Motor neuron (in vitro differentiated cells): ENCODE results near the gene STX1B. TPM values are rescaled to one million over a fixed set of nuclear protein-coding genes. Genes with fewer than 3 reads are reported as not detected.

Experiments used
- ATAC-seq, 8 experiments: fragments of 200-7000 bp; cut with Tn5 transposase; replicated peaks in 6 of 8; 2 replicates each; pipeline ENCODE4 v1.8.0; 2021; ENCODE audit warnings: mild to moderate bottlenecking in 8 of 8, moderate library complexity in 8 of 8
- H3K27ac ChIP-seq, 2 donors: fragments of 250-450 bp; sonication (Bioruptor Pico); 2 replicates each; pipeline ENCODE4 v1.9.0; 2021; ENCODE audit warnings: antibody characterized with exemption in 2 of 2, mild to moderate bottlenecking in 2 of 2, moderate library complexity in 1 of 2
- H3K4me1 ChIP-seq, 2 donors: fragments of 250-450 bp; sonication (Bioruptor Pico); replicated peaks in 1 of 2; 2 replicates each; pipeline ENCODE4 v1.6.1; 2021; ENCODE audit warnings: antibody characterized with exemption in 2 of 2, mild to moderate bottlenecking in 2 of 2, moderate library complexity in 1 of 2
- H3K4me3 ChIP-seq, 5 donors: fragments of 250-450 bp; sonication (Bioruptor Pico); 2 replicates each; pipeline ENCODE4 v1.9.0; 2021; ENCODE audit warnings: antibody characterized with exemption in 5 of 5, mild to moderate bottlenecking in 5 of 5, moderate library complexity in 4 of 5
- WGBS, 10 experiments: fragments of 450-650 bp; shearing (Covaris generic); methylation state at CpG; one replicate each; pipeline ENCODE4 v1.0.0; 2022; 5-methylcytosine and 5-hydroxymethylcytosine counted together
- in situ Hi-C, 9 experiments: fragments of 400-800 bp; cut with MboI; loops; one replicate each; pipeline ENCODE4 v1.15.0; 2021; ENCODE audit warnings: low sequenced_read_pairs in 9 of 9, low pct_unique_long_range_greater_than_20kb in 2 of 9; ENCODE audit not compliant: unreplicated experiment in 9 of 9
- total RNA-seq, 8 experiments: library from RNA; unstranded; fragments of 300-600 nt; gene quantifications; 2 replicates each; pipeline versions ENCODE4 v1.2.3 to v1.2.4, GENCODE V29; 2022

The STX1B gene
- total RNA-seq, 8 experiments from 2014 or later = 0.45 to 20.9 (median 10.0) TPM

DNA sequence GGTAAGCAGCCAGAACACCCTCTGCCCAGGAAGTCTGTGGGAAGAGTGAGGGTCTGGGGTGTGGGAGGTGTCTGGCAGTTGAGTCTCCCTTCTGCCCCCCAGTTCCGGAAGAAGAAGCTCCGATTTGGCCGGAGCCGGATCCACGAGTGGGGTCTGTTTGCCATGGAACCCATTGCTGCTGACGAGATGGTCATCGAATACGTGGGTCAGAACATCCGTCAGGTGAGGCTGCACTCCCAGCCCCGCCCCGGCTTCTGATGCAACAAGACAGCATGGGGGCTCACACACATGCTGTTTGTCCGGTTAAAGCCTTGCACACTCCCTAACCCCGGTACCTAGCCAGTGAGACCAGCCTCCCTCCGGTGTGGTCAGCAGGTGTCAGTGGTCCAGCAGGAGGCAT is 29.5 kb downstream of the STX1B start:
- 93 to 100% (median 97%) methylated on average over 2 to 10 of the region's 14 CpGs; no CpG with 5 or more reads in 4 of the 10 experiments for WGBS, 10 experiments
- H3K4me1 ChIP-seq = peaks cover 3 to 10% of the 10 kb centered on the region in 2 donors
- no peak overlapping the region for H3K27ac ChIP-seq
- in situ Hi-C loops = loop anchor here in 4 of 9 experiments (25.0 kb wide), 3 partner anchors 181 to 881 kb away; partner anchors contain the start of genes COX6A2 (in 2 of the 4), ZNF843 (in 2 of the 4), PRSS36 (in 1 of the 4) and ZNF267 (in 1 of the 4)
- no peak for ATAC-seq
- no peak overlapping the region for H3K4me3 ChIP-seq

DNA sequence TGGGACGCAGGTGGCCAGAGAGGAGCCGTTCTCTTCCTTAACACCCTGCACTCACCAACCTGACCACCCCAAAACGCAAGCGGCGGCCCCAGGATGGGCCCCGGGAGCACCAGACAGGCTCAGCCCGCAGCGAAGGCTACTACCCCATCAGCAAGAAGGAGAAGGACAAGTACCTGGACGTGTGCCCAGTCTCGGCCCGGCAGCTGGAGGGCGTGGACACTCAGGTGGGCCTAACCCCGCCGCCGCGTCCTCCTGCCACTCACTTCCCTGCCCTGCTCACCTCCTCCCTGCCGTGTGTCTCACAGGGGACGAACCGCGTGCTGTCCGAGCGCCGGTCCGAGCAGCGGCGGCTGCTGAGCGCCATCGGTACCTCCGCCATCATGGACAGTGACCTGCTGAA is 30.0 kb downstream of the STX1B start:
- H3K27ac ChIP-seq = no peak overlapping the region

GRCh38 chr16:30980023-30980371 is 30.4 kb downstream of the STX1B start:
- in situ Hi-C loops = loop anchor here in 4 of 9 experiments (25.0 kb wide), 3 partner anchors 182 to 882 kb away; partner anchors contain the start of genes COX6A2 (in 2 of the 4), ZNF843 (in 2 of the 4), PRSS36 (in 1 of the 4) and ZNF267 (in 1 of the 4)
- no peaks in the 10 kb centered on the region for H3K4me1 ChIP-seq
- H3K27ac ChIP-seq = no peak overlapping the region
- 100% methylated on average over 1 of the region's 15 CpGs; no CpG with 5 or more reads in 9 of the 10 experiments for WGBS, 10 experiments
- H3K4me3 ChIP-seq = no peak overlapping the region
- ATAC-seq = no peak

More for the DNA sequence above, 30.0 kb downstream of the STX1B start:
- Histone ChIP-seq H3K4me3 (no peak overlapping the region), H3K4me1 (peaks cover 3 to 4% of the 10 kb centered on the region in 2 donors)
- in situ Hi-C loops = loop anchor here in 4 of 9 experiments (25.0 kb wide), 3 partner anchors 182 to 882 kb away; partner anchors contain the start of genes COX6A2 (in 2 of the 4), ZNF843 (in 2 of the 4), PRSS36 (in 1 of the 4) and ZNF267 (in 1 of the 4)
- WGBS, 10 experiments = 93 to 100% methylated on average over 1 to 2 of the region's 29 CpGs; no CpG with 5 or more reads in 8 of the 10 experiments
- no peak for ATAC-seq

GRCh38 chr16:30979170-30980022 is 31.0 kb downstream of the STX1B start:
- in situ Hi-C loops = loop anchor here in 4 of 9 experiments (25.0 kb wide), 3 partner anchors 183 to 883 kb away; partner anchors contain the start of genes COX6A2 (in 2 of the 4), ZNF843 (in 2 of the 4), PRSS36 (in 1 of the 4) and ZNF267 (in 1 of the 4)
- no peak overlapping the region for H3K4me3 ChIP-seq
- WGBS, 10 experiments = 95 to 100% methylated on average over 2 to 4 of the region's 62 CpGs; no CpG with 5 or more reads in 8 of the 10 experiments
- ATAC-seq = peak in 2 of 8 experiments; percentile 12 to 16
- no peaks in the 10 kb centered on the region for H3K4me1 ChIP-seq
- H3K27ac ChIP-seq = no peak overlapping the region

DNA sequence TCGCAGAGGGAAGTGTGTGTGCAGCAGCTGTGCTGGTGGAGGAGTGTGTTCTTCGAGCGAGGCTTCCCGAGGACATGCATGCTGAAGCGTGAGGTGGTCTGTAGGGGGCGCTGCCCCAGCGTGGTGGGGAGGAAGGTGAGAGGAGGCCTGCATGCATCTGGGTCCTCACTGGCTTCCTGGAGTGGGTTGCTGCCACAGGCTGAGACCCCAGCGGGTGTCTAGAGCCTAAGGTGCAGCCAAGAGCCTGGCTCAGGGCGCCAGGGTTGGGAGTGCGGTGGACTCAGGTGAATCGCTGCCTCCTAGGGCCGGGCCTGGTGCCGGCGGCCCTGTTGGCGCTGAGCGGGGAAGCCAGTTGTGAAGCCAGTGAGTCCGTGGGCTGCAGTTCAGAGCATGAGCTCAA is 32.9 kb downstream of the STX1B start:
- WGBS, 10 experiments = 0 to 100% (median 76%) methylated on average over 1 to 4 of the region's 17 CpGs; no CpG with 5 or more reads in 6 of the 10 experiments
- H3K4me3 ChIP-seq = no peak overlapping the region
- in situ Hi-C loops = loop anchor here in 4 of 9 experiments (25.0 kb wide), 3 partner anchors 185 to 885 kb away; partner anchors contain the start of genes COX6A2 (in 2 of the 4), ZNF843 (in 2 of the 4), PRSS36 (in 1 of the 4) and ZNF267 (in 1 of the 4)
- no peaks in the 10 kb centered on the region for H3K4me1 ChIP-seq
- peak in 5 of 8 experiments; percentile 5 to 22 (median 17) for ATAC-seq
- no peak overlapping the region for H3K27ac ChIP-seq

- Histone ChIP-seq H3K4me1 (no peaks in the 10 kb centered on the region), H3K27ac (no peak overlapping the region), H3K4me3 (no peak overlapping the region)
- 93 to 100% (median 100%) methylated on average over 1 to 4 of the region's 4 CpGs; no CpG with 5 or more reads in 5 of the 10 experiments for WGBS, 10 experiments
- no peak for ATAC-seq
- in situ Hi-C loops = loop anchor here in 4 of 9 experiments (25.0 kb wide), 3 partner anchors 186 to 886 kb away; partner anchors contain the start of genes COX6A2 (in 2 of the 4), ZNF843 (in 2 of the 4), PRSS36 (in 1 of the 4) and ZNF267 (in 1 of the 4)
Observed at GRCh38 chr16:30976486-30976885, 34.0 kb downstream of the STX1B start.

GRCh38 chr16:30974348-30974747 is 36.1 kb downstream of the STX1B start:
- ATAC-seq = no peak
- 80 to 100% (median 100%) methylated on average over 1 to 3 of the region's 6 CpGs; no CpG with 5 or more reads in 4 of the 10 experiments for WGBS, 10 experiments
- Histone ChIP-seq H3K4me1 (no peaks in the 10 kb centered on the region), H3K4me3 (no peak overlapping the region), H3K27ac (no peak overlapping the region)
- in situ Hi-C loops = loop anchor here in 2 of 9 experiments (25.0 kb wide), 2 partner anchors 488 to 888 kb away; partner anchors contain the start of genes ARMC5 (in 2 of the 2), TGFB1I1 (in 2 of the 2) and ZNF267 (in 1 of the 2)

GRCh38 chr16:30972872-30973271 is 37.6 kb downstream of the STX1B start:
- WGBS, 10 experiments = 67 to 100% (median 93%) methylated on average over 1 to 6 of the region's 7 CpGs; no CpG with 5 or more reads in 1 of the 10 experiments
- peak in 1 of 8 experiments; percentile 39 for ATAC-seq
- in situ Hi-C loops = loop anchor here in 2 of 9 experiments (25.0 kb wide), 2 partner anchors 489 to 889 kb away; partner anchors contain the start of genes ARMC5 (in 2 of the 2), TGFB1I1 (in 2 of the 2) and ZNF267 (in 1 of the 2)
- no peaks in the 10 kb centered on the region for H3K4me1 ChIP-seq
- no peak overlapping the region for H3K27ac ChIP-seq
- no peak overlapping the region for H3K4me3 ChIP-seq

DNA sequence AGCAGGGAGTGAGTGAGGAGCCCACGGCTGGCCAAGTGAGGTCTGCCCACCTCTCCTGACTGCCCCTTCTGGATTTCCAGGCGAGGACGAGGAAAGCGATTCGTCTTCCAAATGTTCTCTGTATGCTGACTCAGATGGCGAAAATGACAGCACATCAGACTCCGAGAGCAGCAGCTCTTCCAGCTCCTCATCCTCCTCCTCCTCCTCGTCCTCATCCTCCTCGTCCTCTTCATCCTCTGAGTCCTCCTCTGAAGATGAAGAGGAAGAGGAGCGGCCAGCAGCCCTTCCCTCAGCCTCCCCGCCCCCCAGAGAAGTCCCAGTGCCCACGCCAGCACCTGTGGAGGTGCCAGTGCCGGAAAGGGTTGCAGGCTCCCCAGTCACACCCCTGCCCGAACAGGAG is 39.1 kb downstream of the STX1B start:
- WGBS, 10 experiments = 91 to 97% (median 94%) methylated on average over 5 to 7 of the region's 14 CpGs; no CpG with 5 or more reads in 6 of the 10 experiments
- Histone ChIP-seq H3K4me1 (no peaks in the 10 kb centered on the region), H3K27ac (no peak overlapping the region), H3K4me3 (no peak overlapping the region)
- in situ Hi-C loops = loop anchor here in 2 of 9 experiments (25.0 kb wide), 2 partner anchors 491 to 891 kb away; partner anchors contain the start of genes ARMC5 (in 2 of the 2), TGFB1I1 (in 2 of the 2) and ZNF267 (in 1 of the 2)
- no peak for ATAC-seq

DNA sequence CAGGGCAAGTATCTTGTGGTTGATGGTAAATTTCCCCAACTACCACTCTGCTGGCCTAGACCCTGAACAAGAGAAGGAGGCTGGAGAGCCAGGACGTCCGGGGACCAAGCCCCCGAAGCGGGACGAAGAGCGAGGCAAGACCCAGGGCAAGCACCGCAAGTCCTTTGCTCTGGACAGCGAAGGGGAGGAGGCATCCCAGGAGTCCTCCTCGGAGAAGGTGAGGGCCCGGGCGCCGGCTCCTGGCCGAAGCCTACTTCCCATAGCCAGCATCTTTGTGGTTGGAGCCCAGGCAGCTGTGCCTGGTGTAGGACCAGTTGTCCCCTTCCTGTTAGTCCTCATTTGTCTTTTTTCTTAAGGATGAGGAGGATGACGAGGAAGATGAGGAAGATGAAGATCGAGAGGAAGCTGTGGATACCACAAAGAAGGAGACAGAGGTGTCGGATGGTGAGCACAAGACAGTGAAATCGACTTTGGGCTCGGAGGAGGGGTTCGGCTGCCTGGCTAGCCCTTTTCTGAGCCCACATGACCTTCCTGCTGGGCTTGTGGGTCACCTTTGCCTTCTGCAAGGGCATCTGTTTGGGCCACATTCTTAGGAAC is 41.1 kb downstream of the STX1B start:
- no peak overlapping the region for H3K27ac ChIP-seq
- H3K4me1 ChIP-seq = no peaks in the 10 kb centered on the region
- in situ Hi-C loops = loop anchor here in 2 of 9 experiments (25.0 kb wide), 2 partner anchors 493 to 893 kb away; partner anchors contain the start of genes ARMC5 (in 2 of the 2), TGFB1I1 (in 2 of the 2) and ZNF267 (in 1 of the 2)
- H3K4me3 ChIP-seq = no peak overlapping the region
- ATAC-seq = no peak
- 80 to 100% (median 91%) methylated on average over 1 to 5 of the region's 19 CpGs; no CpG with 5 or more reads in 2 of the 10 experiments for WGBS, 10 experiments

- in situ Hi-C loops = loop anchor here in 2 of 9 experiments (25.0 kb wide), 2 partner anchors 495 to 895 kb away; partner anchors contain the start of genes ARMC5 (in 2 of the 2), TGFB1I1 (in 2 of the 2) and ZNF267 (in 1 of the 2)
- ATAC-seq = no peak
- Histone ChIP-seq H3K27ac (no peak overlapping the region), H3K4me3 (no peak overlapping the region), H3K4me1 (no peaks in the 10 kb centered on the region)
- 67 to 100% (median 97%) methylated on average over 1 to 3 of the region's 4 CpGs; no CpG with 5 or more reads in 4 of the 10 experiments for WGBS, 10 experiments
Observed at GRCh38 chr16:30967795-30968194, 42.6 kb downstream of the STX1B start.
